A549 (cell line): ENCODE data around the gene PCBP3.

Source experiments
- CBX2 ChIP-seq: fragments of 200-600 bp; sonication (generic); IDR thresholded peaks from 2 replicates; pipeline ENCODE4 v1.6.1; 2016; ENCODE audit warnings: low read depth, mild to moderate bottlenecking, borderline replicate concordance
- CEBPB ChIP-seq, 2 experiments: fragments of >200 bp in 1 of 2; sonication (Bioruptor Twin) in 1 of 2; formaldehyde crosslinking in 1 of 2; IDR thresholded peaks; 2 replicates each; pipeline ENCODE4 v1.6.1; 2012 to 2016
- EP300 ChIP-seq, 2 experiments: fragments of >200 bp; sonication (Bioruptor Twin); formaldehyde crosslinking; IDR thresholded peaks; 2 replicates in 1 of 2; 3 replicates in 1 of 2; pipeline ENCODE4 v1.6.1; 2016 to 2017
- JUN ChIP-seq, 2 experiments: fragments of >200 bp; sonication (Bioruptor Twin); formaldehyde crosslinking; IDR thresholded peaks; 2 replicates in 1 of 2; 3 replicates in 1 of 2; pipeline ENCODE4 v1.6.1; 2016 to 2017
- JUNB ChIP-seq: fragments of >200 bp; sonication (Bioruptor Twin); formaldehyde crosslinking; IDR thresholded peaks from 2 replicates; pipeline ENCODE4 v1.6.1; 2016
- PHF8 ChIP-seq: fragments of 200-600 bp; sonication (generic); IDR thresholded peaks from 2 replicates; pipeline ENCODE4 v1.6.1; 2016; ENCODE audit warnings: low read depth, mild to moderate bottlenecking, antibody characterized with exemption, moderate library complexity, borderline replicate concordance
- POLR2A ChIP-seq: IDR thresholded peaks from 2 replicates; pipeline ENCODE4 v1.6.1; 2012; ENCODE audit warnings: mild to moderate bottlenecking, low read length
- ZC3H11A ChIP-seq: fragments of 450-650 bp; IDR thresholded peaks from 2 replicates; pipeline ENCODE4 v1.6.1; 2014; ENCODE audit warnings: antibody characterized with exemption, mild to moderate bottlenecking
- ZSCAN20 ChIP-seq: fragments of 250-450 bp; sonication (Bioruptor Pico); IDR thresholded peaks from 2 replicates; pipeline ENCODE4 v1.8.0; 2022; ENCODE audit warnings: mild to moderate bottlenecking, moderate library complexity
- TF ChIP-seq, protein P1 (sequence below): fragments of >200 bp; sonication (Bioruptor Twin); formaldehyde crosslinking; IDR thresholded peaks from 3 replicates; pipeline ENCODE4 v1.5.1; 2016

DNA sequence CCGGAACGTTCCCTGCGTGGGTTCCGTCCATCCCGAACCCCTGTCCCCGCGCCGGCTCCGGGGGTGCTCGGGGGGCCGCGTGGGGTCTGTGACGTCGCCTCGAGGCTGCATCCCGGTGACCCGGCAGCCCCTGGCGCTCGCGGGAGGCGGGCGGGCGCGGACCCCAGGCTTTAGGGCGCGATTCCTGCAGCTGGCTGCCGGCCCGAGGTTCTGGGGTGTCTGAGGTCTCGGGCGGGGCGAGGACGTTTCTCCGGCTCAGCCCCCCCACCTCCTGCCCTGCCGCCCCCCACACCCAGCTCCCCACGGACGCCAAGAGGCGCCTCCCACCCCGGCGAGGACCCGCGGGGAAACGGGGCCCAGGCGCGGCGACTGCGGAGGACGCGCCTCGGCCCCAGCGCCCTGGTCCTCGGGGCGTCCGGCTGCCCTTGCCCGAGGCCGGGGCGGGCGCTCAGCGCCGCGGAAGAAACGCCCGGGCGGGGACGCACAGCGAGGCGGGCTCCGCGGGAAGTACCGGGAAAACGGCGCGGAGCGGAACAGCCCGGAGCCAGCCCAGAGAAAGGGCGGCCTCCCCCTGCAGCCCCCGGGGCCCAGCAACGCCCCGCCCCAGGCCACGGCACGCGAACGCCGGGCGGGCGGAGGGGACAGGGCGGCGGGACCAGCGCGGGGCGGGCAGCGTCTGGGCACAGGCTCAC, 1.3 kb upstream of the PCBP3 start:
- TF ChIP-seq, protein P1, sequence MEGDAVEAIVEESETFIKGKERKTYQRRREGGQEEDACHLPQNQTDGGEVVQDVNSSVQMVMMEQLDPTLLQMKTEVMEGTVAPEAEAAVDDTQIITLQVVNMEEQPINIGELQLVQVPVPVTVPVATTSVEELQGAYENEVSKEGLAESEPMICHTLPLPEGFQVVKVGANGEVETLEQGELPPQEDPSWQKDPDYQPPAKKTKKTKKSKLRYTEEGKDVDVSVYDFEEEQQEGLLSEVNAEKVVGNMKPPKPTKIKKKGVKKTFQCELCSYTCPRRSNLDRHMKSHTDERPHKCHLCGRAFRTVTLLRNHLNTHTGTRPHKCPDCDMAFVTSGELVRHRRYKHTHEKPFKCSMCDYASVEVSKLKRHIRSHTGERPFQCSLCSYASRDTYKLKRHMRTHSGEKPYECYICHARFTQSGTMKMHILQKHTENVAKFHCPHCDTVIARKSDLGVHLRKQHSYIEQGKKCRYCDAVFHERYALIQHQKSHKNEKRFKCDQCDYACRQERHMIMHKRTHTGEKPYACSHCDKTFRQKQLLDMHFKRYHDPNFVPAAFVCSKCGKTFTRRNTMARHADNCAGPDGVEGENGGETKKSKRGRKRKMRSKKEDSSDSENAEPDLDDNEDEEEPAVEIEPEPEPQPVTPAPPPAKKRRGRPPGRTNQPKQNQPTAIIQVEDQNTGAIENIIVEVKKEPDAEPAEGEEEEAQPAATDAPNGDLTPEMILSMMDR = no peak
- TF ChIP-seq PHF8 (no peak), POLR2A (no peak), EP300 (IDR thresholded peaks at IDR 0.05) (no peak), CBX2 (no peak), ZC3H11A (no peak), JUN (IDR thresholded peaks at IDR 0.05) (no peak), CEBPB (IDR thresholded peaks at IDR 0.05) (no peak), ZSCAN20 (CRISPR knock-in tag) (no peak), JUNB (no peak)
